ENCODE results near the gene TTC33. TPM values are rescaled to one million over a fixed set of nuclear protein-coding genes. Genes with fewer than 3 reads are reported as not detected.

Gene TTC33
- total RNA-seq, 1 donor from 2014 or later: 16.2 TPM

Other genes with a start within 250 kb of the TTC33 start
- gene PTGER4, start 76.0 kb downstream of the TTC33 start, total RNA-seq: 82.2 and 84.2 TPM in 2 replicates
- 61.3 and 69.3 TPM in 2 replicates for gene PRKAA1, start 42.4 kb upstream of the TTC33 start, total RNA-seq
- 1,530 and 1,537 TPM in 2 replicates for gene RPL37, start 79.3 kb upstream of the TTC33 start, total RNA-seq
- 4.4 and 5.0 TPM in 2 replicates for gene CARD6, start 85.4 kb upstream of the TTC33 start, total RNA-seq
- gene C7, start 153.5 kb upstream of the TTC33 start, total RNA-seq: not detected in 2 replicates

Data from T-helper 2 cell treated with Interferon-gamma antibody and Interleukin-4, amounts not matched to agents 100 ng/mL and 5 ng/mL, for 36 hours (primary cell).